HG03575 (cell line): ENCODE results near the gene CD9.

Source experiments
- ATAC-seq: cut with Tn5 transposase; IDR thresholded peaks from one replicate; pipeline ENCODE4 v1.9.1; 2021; ENCODE audit not compliant: unreplicated experiment, insufficient number of reproducible peaks, low FRiP score; ENCODE audit errors: extremely low read depth

CD9 gene

DNA sequence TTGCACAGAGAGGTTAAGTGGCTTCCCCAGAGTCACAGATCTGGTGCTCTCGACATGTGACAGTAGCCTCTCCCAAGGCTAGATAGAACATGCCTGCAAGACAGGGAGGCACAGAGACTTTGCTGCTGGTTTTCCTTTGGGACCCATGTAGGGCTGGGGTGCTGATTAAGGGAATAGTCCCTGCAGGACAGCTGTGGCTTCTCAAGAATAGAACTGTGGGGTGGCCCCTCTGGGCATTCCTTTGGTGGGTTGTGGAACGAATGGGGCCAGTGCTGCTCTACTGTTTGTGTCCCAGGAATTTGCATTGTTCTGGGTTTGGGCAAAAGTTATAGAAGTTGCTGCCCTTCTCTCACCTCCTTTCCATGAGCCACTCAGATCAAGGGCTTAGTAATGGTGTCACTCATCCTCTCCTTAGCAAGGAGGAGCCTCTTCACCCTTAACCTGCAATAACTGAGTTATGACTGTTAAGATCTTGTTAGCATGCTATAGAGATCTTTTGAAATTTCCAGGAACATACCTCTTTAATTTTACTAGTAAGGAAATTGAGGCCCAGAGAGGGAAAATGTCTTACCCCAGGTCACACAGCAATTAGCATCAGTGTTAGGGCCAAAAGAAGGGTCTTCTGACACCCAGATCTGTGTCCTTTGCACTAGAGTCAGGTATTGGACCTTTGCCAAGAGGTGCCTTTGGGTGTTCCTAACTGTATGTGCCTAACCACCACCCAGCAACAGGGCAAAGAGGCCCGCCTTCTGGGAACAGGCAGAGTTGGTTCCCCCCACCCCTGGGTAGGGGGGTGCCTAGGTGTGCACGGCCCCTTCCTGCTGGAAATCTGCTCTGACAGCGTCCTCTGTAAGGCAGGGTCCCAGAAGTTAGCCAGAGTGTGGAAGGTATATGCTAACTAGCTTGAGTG, 31.4 kb downstream of the CD9 start:
- ATAC-seq: no peak

DNA sequence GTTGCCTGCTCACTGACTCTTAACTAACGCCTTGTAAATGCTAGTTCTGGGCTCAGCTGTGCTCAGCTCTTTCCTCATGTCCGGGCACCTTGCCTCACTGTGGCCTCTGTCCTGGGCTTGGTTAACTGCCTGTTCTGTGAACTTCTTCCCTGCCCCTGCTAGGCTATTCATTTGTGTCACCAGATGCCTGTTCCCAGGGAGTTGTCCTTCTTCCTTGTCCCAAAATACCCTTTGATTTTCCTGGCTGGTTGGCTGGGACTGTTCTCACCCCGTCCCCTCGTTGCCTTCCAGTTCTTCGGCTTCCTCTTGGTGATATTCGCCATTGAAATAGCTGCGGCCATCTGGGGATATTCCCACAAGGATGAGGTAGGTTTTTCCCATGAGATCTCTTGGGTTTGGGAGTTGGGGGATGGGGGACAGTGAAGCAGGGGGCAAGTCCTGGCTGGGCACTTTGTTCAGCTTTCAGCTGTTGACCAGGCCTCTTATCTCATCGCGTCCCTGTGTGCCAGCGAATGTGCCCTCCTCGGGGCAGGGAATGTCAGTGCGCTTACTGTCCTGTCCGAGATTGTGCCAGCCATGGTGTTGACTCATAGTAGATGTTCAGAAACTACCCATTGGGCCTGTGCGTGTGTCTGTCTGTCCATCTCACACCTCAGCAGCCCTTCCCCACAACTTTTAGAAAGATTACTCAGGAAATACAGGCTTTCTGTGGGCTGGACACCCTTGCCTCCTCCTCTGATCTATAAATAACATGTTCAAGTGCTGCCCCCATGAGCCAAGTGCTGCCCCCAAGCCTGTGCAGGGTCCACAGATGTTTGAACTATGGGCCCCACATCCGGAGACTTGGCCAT, 33.1 kb downstream of the CD9 start:
- ATAC-seq: no peak

- ATAC-seq: no peak
These were observed 34.0 kb downstream of the CD9 start for GRCh38 chr12:6234214-6234613.

- no peak for ATAC-seq
These were observed 34.7 kb downstream of the CD9 start for GRCh38 chr12:6234906-6235305.

- no peak for ATAC-seq
These were observed 35.3 kb downstream of the CD9 start for GRCh38 chr12:6235499-6235898.

GRCh38 chr12:6235906-6236640, 35.9 kb downstream of the CD9 start:
- ATAC-seq: no peak

- no peak for ATAC-seq
These were observed 36.4 kb downstream of the CD9 start for GRCh38 chr12:6236641-6236940.

- ATAC-seq: no peak
These were observed 37.6 kb downstream of the CD9 start for GRCh38 chr12:6237830-6238229.

DNA sequence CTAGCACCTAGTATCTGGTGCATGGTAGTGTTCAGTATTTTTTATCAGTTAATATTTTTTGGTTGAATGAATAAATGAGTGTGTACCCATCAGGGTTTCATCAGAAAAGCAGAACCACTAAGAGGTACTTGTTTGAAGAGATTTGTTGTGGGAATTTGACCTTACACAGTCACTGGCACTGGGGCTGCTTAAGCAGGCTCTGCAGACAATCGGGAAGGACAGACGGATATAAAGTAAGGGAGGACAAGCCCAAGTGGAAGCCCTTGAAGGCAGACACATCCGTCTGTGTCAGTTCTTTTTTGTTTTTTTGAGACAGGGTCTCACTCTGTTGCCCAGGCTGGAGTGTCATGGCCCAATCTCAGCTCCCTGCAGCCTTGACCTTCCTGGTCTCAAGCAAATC, 38.7 kb downstream of the CD9 start:
- no peak for ATAC-seq

DNA sequence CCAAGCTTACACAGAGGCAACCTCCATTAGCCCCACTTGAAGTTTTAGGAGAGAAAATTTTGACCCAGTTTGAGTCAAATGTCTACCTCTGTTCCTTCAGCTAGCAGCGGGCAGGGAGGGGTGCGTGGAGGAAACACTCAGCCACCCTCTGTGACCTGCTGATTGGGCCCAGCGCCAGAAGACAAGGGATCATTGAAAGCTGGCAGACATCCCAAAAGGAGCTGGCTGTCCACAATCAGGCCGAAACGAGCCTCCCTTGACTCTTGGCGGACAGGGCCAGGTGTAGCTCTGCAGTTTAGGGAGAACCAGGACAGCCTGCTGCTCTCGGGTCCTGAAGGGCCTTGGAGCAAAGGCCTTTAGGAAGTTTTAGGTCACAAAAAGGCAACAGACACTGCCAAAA, 41.3 kb downstream of the CD9 start:
- no peak for ATAC-seq

DNA sequence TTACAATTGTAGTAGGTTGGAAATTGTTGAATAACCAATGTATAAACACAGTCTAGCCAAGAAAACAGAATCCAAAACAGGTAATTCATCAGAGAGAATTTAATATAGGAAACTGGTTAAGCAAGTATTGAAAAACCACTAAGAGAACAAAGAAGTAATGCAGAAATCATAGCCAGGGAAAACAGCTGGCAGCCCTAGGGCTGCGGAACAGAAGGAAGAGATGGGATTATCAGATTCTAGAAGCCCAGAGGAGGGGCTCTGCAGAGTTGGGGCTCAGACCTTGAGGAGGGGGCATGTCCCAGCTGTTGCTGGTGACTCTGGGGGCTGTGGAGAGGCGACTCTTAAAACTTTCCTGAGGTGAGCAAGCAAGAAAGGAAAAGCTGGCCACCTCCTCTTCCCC, 49.4 kb downstream of the CD9 start:
- ATAC-seq: no peak

DNA sequence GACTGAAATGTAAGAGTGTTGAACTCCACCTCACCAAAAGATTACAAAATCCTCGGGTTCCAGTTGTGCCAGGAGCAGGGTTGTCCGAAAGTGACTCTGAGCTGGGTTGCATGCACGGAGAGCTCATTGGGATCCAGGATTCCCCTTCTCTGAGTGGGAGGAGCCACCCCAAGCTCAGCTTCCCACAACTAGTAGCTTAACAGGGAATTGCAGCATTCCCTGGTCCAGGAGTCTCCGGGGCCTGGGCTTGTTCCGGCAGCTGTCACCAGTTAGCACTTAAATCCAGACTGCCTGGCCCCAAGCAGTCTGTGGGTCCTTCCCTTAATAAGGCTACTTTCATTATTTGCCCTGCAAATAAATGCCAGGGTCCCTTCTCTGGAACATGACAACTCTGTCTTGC, 50.1 kb downstream of the CD9 start:
- no peak for ATAC-seq

DNA sequence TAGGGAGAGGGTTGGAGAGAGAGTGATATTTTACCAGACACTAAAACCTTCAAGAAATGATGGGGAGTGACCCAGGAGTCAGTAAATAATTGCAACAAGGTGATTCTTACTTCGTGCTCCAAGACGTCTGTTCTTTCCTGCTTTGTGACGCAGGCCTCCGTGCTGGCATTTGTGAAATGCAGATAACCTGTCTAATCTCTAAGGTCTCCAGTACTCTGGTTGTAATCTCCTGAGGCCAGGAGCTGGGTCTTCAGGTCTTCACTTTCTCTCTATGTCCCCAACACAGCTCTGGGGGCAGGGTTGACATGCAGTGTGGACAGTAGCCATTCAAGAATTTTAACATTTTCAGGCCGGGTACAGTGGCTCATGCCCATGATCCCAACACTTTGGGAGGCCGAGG, 53.1 kb downstream of the CD9 start:
- ATAC-seq: no peak

GRCh38 chr12:6254491-6254890, 54.3 kb downstream of the CD9 start:
- ATAC-seq: no peak

DNA sequence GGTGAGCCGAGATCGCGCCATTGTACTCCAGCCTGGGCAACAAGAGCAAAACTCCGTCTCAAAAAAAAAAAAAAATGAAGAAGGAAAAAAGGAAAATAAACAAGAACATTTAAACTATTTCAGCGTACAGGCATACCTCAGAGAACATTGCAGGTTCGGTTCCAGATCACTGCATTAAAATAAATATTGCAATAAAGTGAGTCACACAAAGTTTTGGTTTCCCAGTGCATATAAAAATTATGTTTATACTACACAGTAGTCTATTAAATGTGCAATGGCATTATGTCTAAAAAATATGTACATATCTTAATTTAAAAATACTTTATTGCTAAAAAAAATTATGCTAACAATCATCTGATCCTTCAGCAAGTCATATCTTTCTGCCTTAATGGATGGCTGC, 56.8 kb downstream of the CD9 start:
- no peak for ATAC-seq

DNA sequence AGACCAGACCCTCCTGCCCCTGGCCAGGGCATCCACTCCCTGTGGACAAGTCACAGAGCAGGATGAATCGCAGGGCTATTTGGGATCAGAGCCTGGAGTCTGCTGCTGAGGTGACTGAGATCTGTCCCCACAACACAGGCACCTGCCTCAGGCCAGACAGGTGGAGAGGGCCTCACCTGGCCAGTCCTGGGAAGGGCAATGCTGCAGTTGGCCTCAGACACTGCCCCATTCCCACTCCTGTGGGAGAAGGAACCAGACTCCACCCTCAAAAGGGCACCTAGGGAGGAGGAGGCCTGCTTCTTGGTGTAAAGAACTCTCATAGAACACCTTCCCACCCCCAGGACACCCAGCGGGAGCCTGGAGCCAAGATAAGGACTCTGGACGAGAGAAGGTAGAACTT, 62.0 kb downstream of the CD9 start:
- no peak for ATAC-seq

GRCh38 chr12:6262623-6263022, 62.4 kb downstream of the CD9 start:
- ATAC-seq: no peak

- ATAC-seq: no peak
These were observed 63.7 kb downstream of the CD9 start for GRCh38 chr12:6263931-6264330.

GRCh38 chr12:6264402-6265037, 64.3 kb downstream of the CD9 start:
- no peak for ATAC-seq
